ENCODE results near the gene ATF7IP. TPM values are rescaled to one million over a fixed set of nuclear protein-coding genes. Genes with fewer than 3 reads are reported as not detected.
"Not testable (repeated sequence)": the region's sequence is repeated elsewhere in the genome, so short reads cannot be mapped to it uniquely, and the experiment has no call there.

The ATF7IP gene
- 66.4 and 71.6 TPM in 2 replicates for total RNA-seq

- H3K4me1 Mint-ChIP-seq (ENCODE audit: low read depth): peaks cover 46% of the 10 kb centered on the region
- intact Hi-C loops (cut with micrococcal nuclease): loop anchor here (1.0 to 5.0 kb wide), 11 partner anchors 51 to 1207 kb away; a partner anchor contains a TSS
- H3K4me3 Mint-ChIP-seq: peak within 1 kb of the TSS; percentile 85
Measured at GRCh38 chr12:14365294-14366208, at the start of gene ATF7IP. Gene ATF7IP (plus strand): TSS chr12:14365682. CDS start chr12:14423916, 58,234 bp downstream.

GRCh38 chr12:14317362-14318146 lies 47.9 kb upstream of the ATF7IP start:
- no peaks in the 10 kb centered on the region for H3K36me3 Mint-ChIP-seq (ENCODE audit: low read depth)
- no peaks in the 10 kb centered on the region for H3K4me1 Mint-ChIP-seq (ENCODE audit: low read depth)
- no peak for DNase-seq (ENCODE audit: low spot score)
- no peak overlapping the region for H3K27ac Mint-ChIP-seq
- H3K9me3 Mint-ChIP-seq: no peaks in the 10 kb centered on the region
- intact Hi-C loops (cut with micrococcal nuclease): no loop called here
- H3K4me3 Mint-ChIP-seq: no peak overlapping the region
- H3K27me3 Mint-ChIP-seq (ENCODE audit: insufficient read depth): no peaks in the 10 kb centered on the region

More at GRCh38 chr12:14365294-14366208, at the start of gene ATF7IP:
- no peaks in the 10 kb centered on the region for H3K9me3 Mint-ChIP-seq
- H3K27ac Mint-ChIP-seq: peak within 1 kb of the TSS; percentile 98
- DNase-seq (ENCODE audit: low spot score): peak; percentile 96
- no peaks in the 10 kb centered on the region for H3K27me3 Mint-ChIP-seq (ENCODE audit: insufficient read depth)
- H3K36me3 Mint-ChIP-seq (ENCODE audit: low read depth): peaks cover 11% of the 10 kb centered on the region

GRCh38 chr12:14319704-14320427 lies 45.6 kb upstream of the ATF7IP start:
- H3K27me3 Mint-ChIP-seq (ENCODE audit: insufficient read depth); H3K36me3 Mint-ChIP-seq (ENCODE audit: low read depth); H3K4me1 Mint-ChIP-seq (ENCODE audit: low read depth); H3K4me3 Mint-ChIP-seq; H3K27ac Mint-ChIP-seq; DNase-seq (ENCODE audit: low spot score); H3K9me3 Mint-ChIP-seq: not testable (repeated sequence)
- intact Hi-C loops (cut with micrococcal nuclease): loop anchor here (10.0 kb wide), 1 partner anchor 135 kb away; no protein-coding TSS in a partner anchor

- Mint-ChIP-seq H3K27me3 (ENCODE audit: insufficient read depth) (no peaks in the 10 kb centered on the region), H3K9me3 (no peaks in the 10 kb centered on the region), H3K4me1 (ENCODE audit: low read depth) (no peaks in the 10 kb centered on the region), H3K4me3 (no peak overlapping the region), H3K36me3 (ENCODE audit: low read depth) (no peaks in the 10 kb centered on the region), H3K27ac (no peak overlapping the region)
- intact Hi-C loops (cut with micrococcal nuclease): loop anchor here (10.0 kb wide), 1 partner anchor 138 kb away; no protein-coding TSS in a partner anchor
- DNase-seq (ENCODE audit: low spot score): no peak
Measured at GRCh38 chr12:14322403-14322802, 43.1 kb upstream of the ATF7IP start.

- H3K4me3 Mint-ChIP-seq: no peak overlapping the region
- H3K27me3 Mint-ChIP-seq (ENCODE audit: insufficient read depth): no peaks in the 10 kb centered on the region
- DNase-seq (ENCODE audit: low spot score): no peak
- no peaks in the 10 kb centered on the region for H3K9me3 Mint-ChIP-seq
- intact Hi-C loops (cut with micrococcal nuclease): loop anchor here (10.0 kb wide), 1 partner anchor 141 kb away; no protein-coding TSS in a partner anchor
- H3K4me1 Mint-ChIP-seq (ENCODE audit: low read depth): no peaks in the 10 kb centered on the region
- no peak overlapping the region for H3K27ac Mint-ChIP-seq
- no peaks in the 10 kb centered on the region for H3K36me3 Mint-ChIP-seq (ENCODE audit: low read depth)
Measured at GRCh38 chr12:14325716-14326343, 39.7 kb upstream of the ATF7IP start.

- H3K27me3 Mint-ChIP-seq (ENCODE audit: insufficient read depth): no peaks in the 10 kb centered on the region
- H3K27ac Mint-ChIP-seq: no peak overlapping the region
- H3K36me3 Mint-ChIP-seq (ENCODE audit: low read depth): no peaks in the 10 kb centered on the region
- H3K9me3 Mint-ChIP-seq: peaks cover 4% of the 10 kb centered on the region
- no peak overlapping the region for H3K4me3 Mint-ChIP-seq
- intact Hi-C loops (cut with micrococcal nuclease): loop anchor here (10.0 kb wide), 1 partner anchor 142 kb away; no protein-coding TSS in a partner anchor
- DNase-seq (ENCODE audit: low spot score): no peak
- H3K4me1 Mint-ChIP-seq (ENCODE audit: low read depth): no peaks in the 10 kb centered on the region
Measured at GRCh38 chr12:14326699-14327098, 38.8 kb upstream of the ATF7IP start.

- no peak for DNase-seq (ENCODE audit: low spot score)
- Mint-ChIP-seq H3K4me3 (no peak overlapping the region), H3K27me3 (ENCODE audit: insufficient read depth) (no peaks in the 10 kb centered on the region), H3K36me3 (ENCODE audit: low read depth) (no peaks in the 10 kb centered on the region), H3K4me1 (ENCODE audit: low read depth) (no peaks in the 10 kb centered on the region), H3K9me3 (peaks cover 4% of the 10 kb centered on the region), H3K27ac (no peak overlapping the region)
- intact Hi-C loops (cut with micrococcal nuclease): loop anchor here (10.0 kb wide), 1 partner anchor 143 kb away; no protein-coding TSS in a partner anchor
Measured at GRCh38 chr12:14327711-14328110, 37.8 kb upstream of the ATF7IP start.

GRCh38 chr12:14332482-14332881 lies 33.0 kb upstream of the ATF7IP start:
- no peaks in the 10 kb centered on the region for H3K4me1 Mint-ChIP-seq (ENCODE audit: low read depth)
- H3K4me3 Mint-ChIP-seq: no peak overlapping the region
- no peaks in the 10 kb centered on the region for H3K27me3 Mint-ChIP-seq (ENCODE audit: insufficient read depth)
- no peak overlapping the region for H3K27ac Mint-ChIP-seq
- DNase-seq (ENCODE audit: low spot score): no peak
- no peaks in the 10 kb centered on the region for H3K36me3 Mint-ChIP-seq (ENCODE audit: low read depth)
- H3K9me3 Mint-ChIP-seq: peaks cover 21% of the 10 kb centered on the region
- intact Hi-C loops (cut with micrococcal nuclease): no loop called here

GRCh38 chr12:14340371-14340770 lies 25.1 kb upstream of the ATF7IP start:
- Mint-ChIP-seq H3K27me3 (ENCODE audit: insufficient read depth) (no peaks in the 10 kb centered on the region), H3K4me3 (no peak overlapping the region), H3K9me3 (peaks cover 51% of the 10 kb centered on the region), H3K4me1 (ENCODE audit: low read depth) (no peaks in the 10 kb centered on the region), H3K36me3 (ENCODE audit: low read depth) (no peaks in the 10 kb centered on the region), H3K27ac (no peak overlapping the region)
- intact Hi-C loops (cut with micrococcal nuclease): no loop called here
- DNase-seq (ENCODE audit: low spot score): no peak

- H3K4me3 Mint-ChIP-seq; DNase-seq (ENCODE audit: low spot score); H3K27me3 Mint-ChIP-seq (ENCODE audit: insufficient read depth); intact Hi-C loops (cut with micrococcal nuclease); H3K4me1 Mint-ChIP-seq (ENCODE audit: low read depth); H3K36me3 Mint-ChIP-seq (ENCODE audit: low read depth); H3K27ac Mint-ChIP-seq: not testable (repeated sequence)
- peaks cover 45% of the 10 kb centered on the region for H3K9me3 Mint-ChIP-seq
Measured at GRCh38 chr12:14351524-14351923, 14.0 kb upstream of the ATF7IP start.

- H3K4me1 Mint-ChIP-seq (ENCODE audit: low read depth); DNase-seq (ENCODE audit: low spot score); H3K4me3 Mint-ChIP-seq; H3K27ac Mint-ChIP-seq; H3K36me3 Mint-ChIP-seq (ENCODE audit: low read depth); intact Hi-C loops (cut with micrococcal nuclease); H3K27me3 Mint-ChIP-seq (ENCODE audit: insufficient read depth): not testable (repeated sequence)
- H3K9me3 Mint-ChIP-seq: peaks cover 48% of the 10 kb centered on the region
Measured at GRCh38 chr12:14352066-14352465, 13.4 kb upstream of the ATF7IP start.

- H3K27ac Mint-ChIP-seq; H3K27me3 Mint-ChIP-seq (ENCODE audit: insufficient read depth): not testable (repeated sequence)
Measured at GRCh38 chr12:14354665-14355064, 10.8 kb upstream of the ATF7IP start.

More at GRCh38 chr12:14354665-14355064, 10.8 kb upstream of the ATF7IP start:
- peaks cover 39% of the 10 kb centered on the region for H3K9me3 Mint-ChIP-seq
- DNase-seq (ENCODE audit: low spot score); intact Hi-C loops (cut with micrococcal nuclease); H3K4me3 Mint-ChIP-seq; H3K36me3 Mint-ChIP-seq (ENCODE audit: low read depth); H3K4me1 Mint-ChIP-seq (ENCODE audit: low read depth): not testable (repeated sequence)

Measured in activated T-helper 1 cell treated with anti-CD3 and anti-CD28 coated beads, Interleukin-12 subunit alpha, Interleukin-12 subunit beta, Interleukin-2, Interleukin-4 antibody, amounts not matched to agents 30 ng/mL and 10 ng/mL and 1 ng/mL, durations not matched to agents 14 hours and 24 hours and 36 hours (primary cell).